HL-60 (cell line): ENCODE measurements around the gene PSMA7.

Experiments
- CTCF ChIP-seq: IDR thresholded peaks from one replicate; pipeline ENCODE4 v1.5.1; 2011; ENCODE audit warnings: low read length, control low read depth, inconsistent platforms; ENCODE audit not compliant: insufficient read depth
- GABPA ChIP-seq: IDR thresholded peaks from 2 replicates; pipeline ENCODE4 v1.6.1; 2012; ENCODE audit warnings: low read depth
- POLR2AphosphoS5 ChIP-seq: IDR thresholded peaks from 2 replicates; pipeline ENCODE4 v1.6.1; 2012; ENCODE audit warnings: low read depth
- REST ChIP-seq: IDR thresholded peaks from 2 replicates; pipeline ENCODE4 v1.6.1; 2012; ENCODE audit warnings: low read depth; ENCODE audit not compliant: insufficient replicate concordance
- SPI1 ChIP-seq: IDR thresholded peaks from 2 replicates; pipeline ENCODE4 v1.6.1; 2012; ENCODE audit warnings: low read depth, mild to moderate bottlenecking, borderline replicate concordance

- TF ChIP-seq POLR2AphosphoS5 (no peak), CTCF (no peak), REST (no peak), GABPA (no peak), SPI1 (no peak)
These were observed 38.9 kb downstream of the PSMA7 start for GRCh38 chr20:62104234-62104789.
